ENCODE measurements around the gene TWSG1. TPM values are rescaled to one million over a fixed set of nuclear protein-coding genes. Genes with fewer than 3 reads are reported as not detected.
A peak's percentile ranks its signal among the peaks of the same experiment; 100 is the strongest.

The TWSG1 gene
- total and polyA plus RNA-seq, 2 donors (not counting 3 experiments of a cell fraction or from before 2014, with no cell fraction given): 52.4 to 57.4 TPM

- dilution Hi-C loops (cut with MboI; ENCODE audit: extremely low pct_ligation_motif_present, low sequenced_read_pairs) (no loop called here), intact Hi-C loops (cut with micrococcal nuclease) (no loop called here)
- no peak overlapping the region for H3K27ac ChIP-seq (ENCODE audit: insufficient read depth, low read depth, low read length)
- no peak for TF ChIP-seq MYC (IDR thresholded peaks at IDR 0.05; ENCODE audit: low read depth, low read length)
- TF ChIP-seq JUN (IDR thresholded peaks at IDR 0.05; ENCODE audit: borderline replicate concordance, insufficient read depth, insufficient read length, low read depth): peak; percentile 21
- TF ChIP-seq FOS (IDR thresholded peaks at IDR 0.05; ENCODE audit: borderline replicate concordance, insufficient read depth, low read length): peak; percentile 55
- H3K9ac ChIP-seq (replicated peaks; ENCODE audit: extremely low read depth, insufficient read depth, low read length): no peak overlapping the region
- no peak overlapping the region for H3K4me2 ChIP-seq (ENCODE audit: insufficient read depth, low read length)
- H3K9me3 ChIP-seq (replicated peaks; ENCODE audit: control insufficient read depth, insufficient read depth, low read length): no peaks in the 10 kb centered on the region
- no peaks in the 10 kb centered on the region for H3K36me3 ChIP-seq (ENCODE audit: control insufficient read depth in 2 of 2, extremely low read depth in 1 of 2, insufficient read depth in 2 of 2, low read length in 2 of 2)
- H3K27me3 ChIP-seq (ENCODE audit: control insufficient read depth in 2 of 2, insufficient read depth in 2 of 2, low read length in 2 of 2): no peaks in the 10 kb centered on the region
- CTCF ChIA-PET: interaction anchor here (3.9 kb wide), 1 partner anchor 10 kb away, joined by 33 read pairs; the partner anchor contains the start of gene TWSG1
- H4K20me1 ChIP-seq (replicated peaks; ENCODE audit: control insufficient read depth, extremely low read depth, insufficient read depth, low read length): no peaks in the 10 kb centered on the region
- H3K9me1 ChIP-seq (replicated peaks; ENCODE audit: control insufficient read depth, extremely low read depth, insufficient read depth, low read length): no peaks in the 10 kb centered on the region
- H3K4me1 ChIP-seq (ENCODE audit: control insufficient read depth, extremely low read depth, insufficient read depth, low read length): peaks cover 29% of the 10 kb centered on the region
- H2AFZ ChIP-seq (ENCODE audit: low read depth, low read length): no peak overlapping the region
- FAIRE-seq (no peak), DNase-seq (ENCODE audit: low read depth, low spot score) (peak; percentile 82)
- H3K4me3 ChIP-seq (replicated peaks in 1 of 3; ENCODE audit: insufficient read depth in 1 of 3, low read depth in 1 of 3, low read length in 3 of 3): no peak overlapping the region
- no TSS peak for BruUV-seq (replicated peaks)
- POLR2A ChIA-PET: no interaction called here
- H3K79me2 ChIP-seq (ENCODE audit: control insufficient read depth, insufficient read depth, low read length): no peaks in the 10 kb centered on the region
Observed at GRCh38 chr18:9323750-9324445, 10.7 kb upstream of the TWSG1 start.

- Histone ChIP-seq H3K36me3 (ENCODE audit: control insufficient read depth in 2 of 2, extremely low read depth in 1 of 2, insufficient read depth in 2 of 2, low read length in 2 of 2) (no peaks in the 10 kb centered on the region), H3K4me3 (replicated peaks in 1 of 3; ENCODE audit: insufficient read depth in 1 of 3, low read depth in 1 of 3, low read length in 3 of 3) (no peak overlapping the region), H3K27ac (ENCODE audit: insufficient read depth, low read depth, low read length) (no peak overlapping the region), H3K4me1 (ENCODE audit: control insufficient read depth, extremely low read depth, insufficient read depth, low read length) (peaks cover 20% of the 10 kb centered on the region), H3K9me3 (replicated peaks; ENCODE audit: control insufficient read depth, insufficient read depth, low read length) (no peaks in the 10 kb centered on the region), H3K9ac (replicated peaks; ENCODE audit: extremely low read depth, insufficient read depth, low read length) (no peak overlapping the region), H2AFZ (ENCODE audit: low read depth, low read length) (no peak overlapping the region), H3K9me1 (replicated peaks; ENCODE audit: control insufficient read depth, extremely low read depth, insufficient read depth, low read length) (no peaks in the 10 kb centered on the region), H4K20me1 (replicated peaks; ENCODE audit: control insufficient read depth, extremely low read depth, insufficient read depth, low read length) (no peaks in the 10 kb centered on the region), H3K27me3 (ENCODE audit: control insufficient read depth in 2 of 2, insufficient read depth in 2 of 2, low read length in 2 of 2) (no peaks in the 10 kb centered on the region), H3K79me2 (ENCODE audit: control insufficient read depth, insufficient read depth, low read length) (no peaks in the 10 kb centered on the region), H3K4me2 (ENCODE audit: insufficient read depth, low read length) (no peak overlapping the region)
- dilution Hi-C loops (cut with MboI; ENCODE audit: extremely low pct_ligation_motif_present, low sequenced_read_pairs) (no loop called here), intact Hi-C loops (cut with micrococcal nuclease) (no loop called here)
- ChIA-PET POLR2A (no interaction called here), CTCF (no interaction called here)
- BruUV-seq (replicated peaks): no TSS peak
- no peak for DNase-seq (ENCODE audit: low read depth, low spot score)
- no peak for FAIRE-seq
- TF ChIP-seq FOS (IDR thresholded peaks at IDR 0.05; ENCODE audit: borderline replicate concordance, insufficient read depth, low read length) (no peak), POLR2A (IDR thresholded peaks at IDR 0.05; ENCODE audit: low read depth, low read length) (no peak), MAX (IDR thresholded peaks at IDR 0.05; ENCODE audit: insufficient read depth, insufficient read length) (no peak), CTCF (IDR thresholded peaks at IDR 0.05; ENCODE audit: extremely low read depth in 1 of 2, insufficient read depth in 1 of 2, low read depth in 1 of 2, low read length in 2 of 2) (no peak), GATA2 (IDR thresholded peaks at IDR 0.05; ENCODE audit: insufficient read depth, insufficient read length, low read depth, low read length) (no peak), MYC (IDR thresholded peaks at IDR 0.05; ENCODE audit: low read depth, low read length) (no peak), JUN (IDR thresholded peaks at IDR 0.05; ENCODE audit: borderline replicate concordance, insufficient read depth, insufficient read length, low read depth) (no peak), EZH2 (IDR thresholded peaks at IDR 0.05; ENCODE audit: borderline replicate concordance, low read depth, low read length, severe bottlenecking) (no peak), POLR2AphosphoS5 (IDR thresholded peaks at IDR 0.05; ENCODE audit: insufficient read depth, low read depth, low read length) (no peak)
Observed at GRCh38 chr18:9325716-9326115, 8.9 kb upstream of the TWSG1 start.
